K562 (cell line): ENCODE data around the gene VRK1. TPM values are rescaled to one million over a fixed set of nuclear protein-coding genes. Genes with fewer than 3 reads are reported as not detected.

Source experiments
- ATAC-seq: fragments of 200-7000 bp; cut with Tn5 transposase; 3 replicates; pipeline ENCODE4 v1.9.1; 2020; ENCODE audit warnings: moderate library complexity
- BruUV-seq: library from RNA; stranded (reverse); fragments of 400-500 nt; replicated peaks from 2 replicates; lab custom pipeline; 2021; lab: Mats Ljungman, UMichigan
- CTCF ChIA-PET: fragments of 300-600 bp; formaldehyde crosslinking; extraction: SDS; loops from one replicate; lab custom pipeline; 2021; ENCODE audit warnings: low intra/inter-chr PET ratio; lab: Yijun Ruan, JAX
- POLR2A ChIA-PET: fragments of 300-600, 350-650 bp; sonication (Branson Sonifier 250); formaldehyde crosslinking; extraction: SDS; loops from one replicate; lab custom pipeline; 2021; ENCODE audit warnings: antibody characterized with exemption, inconsistent platforms; lab: Yijun Ruan, JAX
- DNase-seq, 4 experiments: peaks; one replicate each; pipeline versions ENCODE4 v3.0.0 to v3.0.0-alpha.2; 2011 to 2018; ENCODE audit warnings: low spot score in 3 of 4, mixed read lengths in 3 of 4; ENCODE audit errors: extremely low read depth in 1 of 4
- FAIRE-seq: peaks from 2 replicates; lab custom pipeline; 2011; peaks lifted over from hg19 to GRCh38; lab: Jason Lieb, UNC
- H2AFZ ChIP-seq: 2 replicates; pipeline ENCODE4 v1.6.0; 2011; ENCODE audit warnings: low read depth, low read length, control low read depth, inconsistent platforms
- H3K27ac ChIP-seq: fragments of 200-600 bp; 3 replicates; pipeline ENCODE4 v1.8.0; 2011; ENCODE audit warnings: low read depth, mild to moderate bottlenecking, control low read depth, inconsistent platforms, low read length, moderate library complexity, mixed read lengths; ENCODE audit errors: extremely low read depth
- H3K27me3 ChIP-seq, 2 experiments: fragments of 300-600 bp in 1 of 2; 2 replicates in 1 of 2; 3 replicates in 1 of 2; pipeline versions ENCODE4 v1.6.0 to v1.8.0; 2011; ENCODE audit warnings: inconsistent platforms in 2 of 2, low read length in 2 of 2, mild to moderate bottlenecking in 1 of 2, mixed read lengths in 1 of 2, moderate library complexity in 1 of 2; ENCODE audit not compliant: control insufficient read depth in 2 of 2, insufficient read depth in 2 of 2
- H3K36me3 ChIP-seq: fragments of 300-600 bp; 3 replicates; pipeline ENCODE4 v1.8.0; 2011; ENCODE audit warnings: mild to moderate bottlenecking, low read length, inconsistent platforms; ENCODE audit not compliant: control insufficient read depth, insufficient read depth
- H3K4me1 ChIP-seq, 2 experiments: fragments of 200-600 bp in 1 of 2; replicated peaks in 1 of 2; 2 replicates in 1 of 2; 3 replicates in 1 of 2; pipeline versions ENCODE4 v1.5.1 to v1.8.0; 2011; ENCODE audit warnings: inconsistent platforms in 2 of 2, low read length in 2 of 2, mild to moderate bottlenecking in 1 of 2, mixed read lengths in 1 of 2, moderate library complexity in 1 of 2; ENCODE audit not compliant: control insufficient read depth in 2 of 2, insufficient read depth in 2 of 2
- H3K4me2 ChIP-seq: 2 replicates; pipeline ENCODE4 v1.6.1; 2011; ENCODE audit warnings: low read length, control low read depth, inconsistent platforms, mixed read lengths; ENCODE audit not compliant: insufficient read depth
- H3K4me3 ChIP-seq: fragments of 200-600 bp; sonication (generic), shearing (Covaris generic); 2 replicates; pipeline ENCODE4 v1.5.1; 2016; ENCODE audit warnings: control low read depth, inconsistent platforms
- H3K79me2 ChIP-seq: fragments of 200-600 bp; 3 replicates; pipeline ENCODE4 v1.8.0; 2011; ENCODE audit warnings: low read length, inconsistent platforms; ENCODE audit not compliant: control insufficient read depth, insufficient read depth
- H3K9ac ChIP-seq, 2 experiments: 2 replicates each; pipeline versions ENCODE4 v1.6.0 to v1.6.1; 2011; ENCODE audit warnings: low read depth in 2 of 2, low read length in 2 of 2, control low read depth in 1 of 2, inconsistent platforms in 1 of 2, mild to moderate bottlenecking in 1 of 2, mixed read lengths in 1 of 2; ENCODE audit not compliant: insufficient read depth in 1 of 2
- H3K9me1 ChIP-seq: one replicate; pipeline ENCODE4 v1.6.0; 2011; ENCODE audit warnings: inconsistent platforms, mild to moderate bottlenecking, low read length, moderate library complexity; ENCODE audit not compliant: control insufficient read depth, insufficient read depth
- H3K9me3 ChIP-seq: replicated peaks from 2 replicates; pipeline ENCODE4 v1.5.1; 2011; ENCODE audit warnings: low read depth, low read length, inconsistent platforms; ENCODE audit not compliant: control insufficient read depth, insufficient read depth
- H4K20me1 ChIP-seq: replicated peaks from 2 replicates; pipeline ENCODE4 v1.6.1; 2011; ENCODE audit warnings: low read length, inconsistent platforms, mixed read lengths; ENCODE audit not compliant: control insufficient read depth, insufficient read depth
- CEBPG ChIP-seq, 3 experiments: fragments of 200-800 bp in 1 of 3; sonication (Bioruptor generic) in 1 of 3; sonication (generic) in 1 of 3; formaldehyde crosslinking in 1 of 3; IDR thresholded peaks in 2 of 3; conservative IDR thresholded peaks in 1 of 3; 2 replicates each; pipeline versions ENCODE4 v1.6.1 to v1.8.0; 2016 to 2022; ENCODE audit warnings: missing compliant biosample characterization in 2 of 3, missing genetic modification characterization in 2 of 3, mild to moderate bottlenecking in 1 of 3, missing genetic modification reagents in 1 of 3
- DMBX1 ChIP-seq: fragments of 250-450 bp; sonication (Bioruptor Pico); IDR thresholded peaks from 2 replicates; pipeline ENCODE4 v1.8.0; 2022; ENCODE audit warnings: inconsistent platforms, mild to moderate bottlenecking, moderate library complexity, borderline replicate concordance
- EWSR1 ChIP-seq: fragments of 450-650 bp; IDR thresholded peaks from 2 replicates; pipeline ENCODE4 v1.6.1; 2018; ENCODE audit warnings: borderline replicate concordance, mild to moderate bottlenecking, low read depth, moderate library complexity; ENCODE audit not compliant: partially characterized antibody
- NCOA4 ChIP-seq: fragments of 450-650 bp; IDR thresholded peaks from 2 replicates; pipeline ENCODE4 v1.6.1; 2018; ENCODE audit warnings: mild to moderate bottlenecking; ENCODE audit not compliant: partially characterized antibody
- NEUROD1 ChIP-seq: fragments of 150-350 bp; IDR thresholded peaks from 2 replicates; pipeline ENCODE4 v1.6.1; 2014; ENCODE audit warnings: borderline replicate concordance, low read length, low read depth; ENCODE audit not compliant: partially characterized antibody
- RAD21 ChIP-seq, 2 experiments: fragments of 250-450 bp in 1 of 2; fragments of 450-650 bp in 1 of 2; sonication (Bioruptor Pico) in 1 of 2; formaldehyde crosslinking in 1 of 2; IDR thresholded peaks in 1 of 2; conservative IDR thresholded peaks in 1 of 2; 2 replicates each; pipeline versions ENCODE4 v1.4.0 to v1.8.0; 2020 to 2022; ENCODE audit warnings: mild to moderate bottlenecking in 2 of 2, moderate library complexity in 1 of 2
- STAT6 ChIP-seq: sonication (generic); formaldehyde crosslinking; IDR thresholded peaks from 2 replicates; pipeline ENCODE4 v1.8.1; 2023; ENCODE audit warnings: mild to moderate bottlenecking, missing genetic modification reagents
- TAF15 ChIP-seq: fragments of 200-400 bp; formaldehyde crosslinking; IDR thresholded peaks from 2 replicates; pipeline ENCODE4 v1.6.1; 2017; ENCODE audit warnings: mild to moderate bottlenecking, low read depth, low read length, moderate library complexity
- ZHX1 ChIP-seq: fragments of 150-350 bp; conservative IDR thresholded peaks from 2 replicates; pipeline ENCODE4 v1.6.1; 2014; ENCODE audit warnings: low read length
- ZNF449 ChIP-seq: fragments of 250-450 bp; sonication (Bioruptor Pico); IDR thresholded peaks from 2 replicates; pipeline ENCODE4 v1.8.0; 2022; ENCODE audit warnings: moderate library complexity, mild to moderate bottlenecking, inconsistent platforms
- WGBS: fragments of 100-300 bp; shearing (Covaris generic); methylation state at CpG from one replicate; pipeline ENCODE4 v1.1.6; 2016; ENCODE audit warnings: low coverage, mixed read lengths; ENCODE audit not compliant: insufficient coverage; ENCODE audit errors: missing lambda C conversion rate; 5-methylcytosine and 5-hydroxymethylcytosine counted together
- in situ Hi-C: fragments of 300-500 bp; cut with MboI; formaldehyde crosslinking; loops from 4 replicates; pipeline ENCODE4 v1.15.0; 2018; ENCODE audit warnings: inconsistent platforms, mixed read lengths
- intact Hi-C: fragments of 100-400 bp; cut with micrococcal nuclease; formaldehyde crosslinking; loops from 2 replicates; pipeline ENCODE4 v1.14.2; 2022
- polyA plus RNA-seq, 8 experiments: library from polyadenylated mRNA; depleted of rRNA in 4 of 8; stranded (reverse) in 5 of 8; unstranded in 3 of 8; fragments of >200 nt; fragmentation: Nextera tagmentation in 2 of 8; fragmentation: Illumina TruSeq in 1 of 8; extraction: Ambion mirVana in 2 of 8; extraction: Trizol in 1 of 8; gene quantifications; 2 replicates each; pipeline versions ENCODE4 v1.2.1 to v1.2.3, GENCODE V29; 2011 to 2014; ENCODE audit warnings: inconsistent platforms in 1 of 8, missing spikeins in 1 of 8
- total RNA-seq, 7 experiments: library from RNA; depleted of rRNA in 6 of 7; stranded (reverse); fragments of >200 nt in 6 of 7; fragmentation: Illumina TruSeq in 2 of 7; extraction: Trizol in 2 of 7; gene quantifications; 2 replicates each; pipeline versions ENCODE4 v1.2.1 to v1.2.3, GENCODE V29; 2011 to 2021; ENCODE audit warnings: low replicate concordance in 1 of 7

The VRK1 gene
- total and polyA plus RNA-seq, 9 of the 15 experiments (the other 6 are each of a cell fraction or from before 2014, with no cell fraction given): 83.6 to 177 (median 116) TPM

- no peak for TF ChIP-seq ZHX1
- no peak for TF ChIP-seq NEUROD1
- TF ChIP-seq DMBX1: no peak
- TF ChIP-seq EWSR1: no peak
Observed at GRCh38 chr14:96782436-96782835, 14.7 kb upstream of the VRK1 start (continued).

- intact Hi-C loops: no loop called here
- ATAC-seq: no peak
- BruUV-seq: no TSS peak
- ChIA-PET POLR2A (no interaction called here), CTCF (no interaction called here)
- Histone ChIP-seq H3K27ac (no peak overlapping the region), H3K9me3 (no peaks in the 10 kb centered on the region), H3K9ac (no peak overlapping the region), H3K36me3 (no peaks in the 10 kb centered on the region), H3K4me2 (no peak overlapping the region), H3K4me1 (no peaks in the 10 kb centered on the region), H4K20me1 (no peaks in the 10 kb centered on the region), H3K9me1 (no peaks in the 10 kb centered on the region), H3K79me2 (no peaks in the 10 kb centered on the region), H2AFZ (no peak overlapping the region), H3K27me3 (peaks cover 39 to 43% of the 10 kb centered on the region in 2 experiments), H3K4me3 (no peak overlapping the region)
- WGBS: under 1% methylated on average over 10 of the region's 10 CpGs
- no peak for FAIRE-seq
- in situ Hi-C loops: no loop called here
- DNase-seq: no peak
- TF ChIP-seq CEBPG (CRISPR knock-in tag; IDR thresholded peaks at IDR 0.05) (no peak), CEBPG (tag; conservative IDR thresholded peaks at IDR 0.05 in 1 of 2, IDR thresholded peaks at IDR 0.05 in 1 of 2) (no peak), NCOA4 (no peak), RAD21 (CRISPR knock-in tag; conservative IDR thresholded peaks at IDR 0.05 in 1 of 2, IDR thresholded peaks at IDR 0.05 in 1 of 2) (no peak), STAT6 (no peak), TAF15 (no peak), ZNF449 (CRISPR knock-in tag) (no peak)
Observed at GRCh38 chr14:96783043-96783914, 13.9 kb upstream of the VRK1 start.
